Stromal cell of bone marrow (primary cell): ENCODE measurements around the gene NEURL1B.
"Not testable (repeated sequence)": the region's sequence is repeated elsewhere in the genome, so short reads cannot be mapped to it uniquely, and the experiment has no call there.

Experiments
- DNase-seq: peaks from one replicate; pipeline ENCODE4 v3.0.0-alpha.2; 2012; ENCODE audit warnings: low read depth

The NEURL1B gene

GRCh38 chr5:172678362-172678874 is 37.4 kb downstream of the NEURL1B start:
- not testable (repeated sequence) for DNase-seq

GRCh38 chr5:172678902-172679301 is 37.8 kb downstream of the NEURL1B start:
- no peak for DNase-seq

- no peak for DNase-seq
Observed at GRCh38 chr5:172679628-172680212, 38.7 kb downstream of the NEURL1B start.

- no peak for DNase-seq
Observed at GRCh38 chr5:172680921-172681320, 39.9 kb downstream of the NEURL1B start.

GRCh38 chr5:172681421-172681820 is 40.4 kb downstream of the NEURL1B start:
- DNase-seq = no peak

GRCh38 chr5:172683264-172683644 is 42.2 kb downstream of the NEURL1B start:
- DNase-seq = no peak

GRCh38 chr5:172683645-172684471 is 42.8 kb downstream of the NEURL1B start:
- no peak for DNase-seq

GRCh38 chr5:172685091-172685490 is 44.0 kb downstream of the NEURL1B start:
- DNase-seq = no peak

GRCh38 chr5:172686111-172686510 is 45.0 kb downstream of the NEURL1B start:
- no peak for DNase-seq

GRCh38 chr5:172686539-172687390 is 45.7 kb downstream of the NEURL1B start:
- no peak for DNase-seq

GRCh38 chr5:172687940-172688339 is 46.9 kb downstream of the NEURL1B start:
- no peak for DNase-seq

GRCh38 chr5:172688349-172689217 is 47.5 kb downstream of the NEURL1B start:
- no peak for DNase-seq

GRCh38 chr5:172689218-172689572 is 48.1 kb downstream of the NEURL1B start:
- DNase-seq = no peak

GRCh38 chr5:172689801-172690200 is 48.7 kb downstream of the NEURL1B start:
- DNase-seq = no peak

- no peak for DNase-seq
Observed at GRCh38 chr5:172690258-172691075, 49.4 kb downstream of the NEURL1B start.

GRCh38 chr5:172691886-172692285 is 50.8 kb downstream of the NEURL1B start:
- DNase-seq = no peak

- no peak for DNase-seq
Observed at GRCh38 chr5:172692451-172692850, 51.4 kb downstream of the NEURL1B start.

- DNase-seq = no peak
Observed at GRCh38 chr5:172692981-172693380, 51.9 kb downstream of the NEURL1B start.

- no peak for DNase-seq
Observed at GRCh38 chr5:172694061-172694460, 53.0 kb downstream of the NEURL1B start.

GRCh38 chr5:172694541-172694940 is 53.5 kb downstream of the NEURL1B start:
- no peak for DNase-seq
